Measurements from ENCODE around the gene GPATCH2.

The GPATCH2 gene

DNA sequence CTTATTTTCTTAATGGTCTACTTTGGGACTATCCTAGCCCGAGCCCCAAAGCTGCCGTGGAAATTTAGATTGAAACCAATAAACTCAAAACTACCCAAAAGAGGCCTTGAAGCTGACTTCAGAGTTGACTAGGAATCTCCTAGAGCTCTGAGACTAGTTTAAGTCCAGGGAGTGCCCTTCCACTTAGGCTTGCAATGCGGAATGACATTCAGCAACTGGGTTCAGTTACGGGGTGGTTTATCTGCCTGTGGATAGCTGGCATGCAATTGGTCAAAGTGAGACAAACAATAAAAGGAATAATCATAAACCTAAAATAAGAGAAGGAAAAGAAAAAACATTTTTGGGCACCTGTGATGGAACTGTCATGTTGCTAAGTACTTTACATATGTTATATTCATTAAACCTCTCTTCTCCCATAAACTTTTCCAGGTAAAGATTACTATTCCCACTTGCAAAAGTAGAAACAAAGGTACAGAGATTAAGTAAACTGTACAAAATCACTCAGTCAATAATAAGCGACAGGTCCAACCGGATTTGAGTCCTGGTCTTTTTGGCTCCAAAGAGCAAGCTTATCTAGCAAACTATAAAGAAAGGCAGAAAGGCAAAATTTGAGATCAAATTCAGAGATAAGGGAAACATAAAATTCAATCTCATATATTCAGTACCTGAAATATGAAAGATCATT is 56.5 kb downstream of the GPATCH2 start:
- no peak for DNase-seq (ENCODE audit: low read depth in 1 of 2, low spot score in 1 of 2)
- TF ChIP-seq POLR2AphosphoS5 (IDR thresholded peaks at IDR 0.05; ENCODE audit: low read depth) (no peak), SPI1 (IDR thresholded peaks at IDR 0.05; ENCODE audit: borderline replicate concordance, low read depth) (no peak), REST (IDR thresholded peaks at IDR 0.05; ENCODE audit: insufficient replicate concordance, low read depth) (no peak), GABPA (IDR thresholded peaks at IDR 0.05; ENCODE audit: low read depth) (no peak)
- TF ChIP-seq, protein P1, sequence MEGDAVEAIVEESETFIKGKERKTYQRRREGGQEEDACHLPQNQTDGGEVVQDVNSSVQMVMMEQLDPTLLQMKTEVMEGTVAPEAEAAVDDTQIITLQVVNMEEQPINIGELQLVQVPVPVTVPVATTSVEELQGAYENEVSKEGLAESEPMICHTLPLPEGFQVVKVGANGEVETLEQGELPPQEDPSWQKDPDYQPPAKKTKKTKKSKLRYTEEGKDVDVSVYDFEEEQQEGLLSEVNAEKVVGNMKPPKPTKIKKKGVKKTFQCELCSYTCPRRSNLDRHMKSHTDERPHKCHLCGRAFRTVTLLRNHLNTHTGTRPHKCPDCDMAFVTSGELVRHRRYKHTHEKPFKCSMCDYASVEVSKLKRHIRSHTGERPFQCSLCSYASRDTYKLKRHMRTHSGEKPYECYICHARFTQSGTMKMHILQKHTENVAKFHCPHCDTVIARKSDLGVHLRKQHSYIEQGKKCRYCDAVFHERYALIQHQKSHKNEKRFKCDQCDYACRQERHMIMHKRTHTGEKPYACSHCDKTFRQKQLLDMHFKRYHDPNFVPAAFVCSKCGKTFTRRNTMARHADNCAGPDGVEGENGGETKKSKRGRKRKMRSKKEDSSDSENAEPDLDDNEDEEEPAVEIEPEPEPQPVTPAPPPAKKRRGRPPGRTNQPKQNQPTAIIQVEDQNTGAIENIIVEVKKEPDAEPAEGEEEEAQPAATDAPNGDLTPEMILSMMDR (IDR thresholded peaks at IDR 0.05; ENCODE audit: insufficient read depth, low read length): no peak
- Histone ChIP-seq H3K4me3 (replicated peaks; ENCODE audit: insufficient read depth, low read length) (no peak overlapping the region), H3K27me3 (ENCODE audit: insufficient read depth, poor library complexity, severe bottlenecking) (no peaks in the 10 kb centered on the region), H3K27ac (replicated peaks) (no peak overlapping the region)

DNA sequence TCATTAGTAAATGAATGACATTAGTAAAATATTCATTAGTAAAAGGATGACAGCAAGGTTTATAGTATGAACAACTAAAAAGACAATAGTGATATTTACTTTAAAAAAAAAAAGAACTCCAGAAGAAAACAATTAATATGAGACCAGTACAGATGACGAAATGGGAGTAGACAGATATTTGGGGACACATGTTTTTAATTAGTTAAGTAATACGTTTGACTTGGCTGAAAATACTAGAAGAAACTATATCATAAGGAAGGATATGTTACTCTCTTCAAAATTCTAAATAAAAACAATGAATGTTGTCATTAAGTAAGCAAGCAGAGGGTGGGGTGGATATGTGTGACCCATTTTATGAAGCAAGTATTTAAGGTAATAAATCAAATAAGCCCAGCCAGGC is 61.9 kb downstream of the GPATCH2 start:
- no peak for DNase-seq (ENCODE audit: low read depth in 1 of 2, low spot score in 1 of 2)
- no peak overlapping the region for H3K27ac ChIP-seq (replicated peaks)
- no peak overlapping the region for H3K4me3 ChIP-seq (replicated peaks; ENCODE audit: insufficient read depth, low read length)
- H3K27me3 ChIP-seq (ENCODE audit: insufficient read depth, poor library complexity, severe bottlenecking): no peaks in the 10 kb centered on the region
- TF ChIP-seq REST (IDR thresholded peaks at IDR 0.05; ENCODE audit: insufficient replicate concordance, low read depth): no peak
- TF ChIP-seq SPI1 (IDR thresholded peaks at IDR 0.05; ENCODE audit: borderline replicate concordance, low read depth): no peak
- no peak for TF ChIP-seq POLR2AphosphoS5 (IDR thresholded peaks at IDR 0.05; ENCODE audit: low read depth)
- TF ChIP-seq GABPA (IDR thresholded peaks at IDR 0.05; ENCODE audit: low read depth): no peak
- TF ChIP-seq, protein P1 (IDR thresholded peaks at IDR 0.05; ENCODE audit: insufficient read depth, low read length): no peak

- Histone ChIP-seq H3K27me3 (ENCODE audit: insufficient read depth, poor library complexity, severe bottlenecking) (no peaks in the 10 kb centered on the region), H3K27ac (replicated peaks) (no peak overlapping the region), H3K4me3 (replicated peaks; ENCODE audit: insufficient read depth, low read length) (no peak overlapping the region)
- TF ChIP-seq POLR2AphosphoS5 (IDR thresholded peaks at IDR 0.05; ENCODE audit: low read depth) (no peak), SPI1 (IDR thresholded peaks at IDR 0.05; ENCODE audit: borderline replicate concordance, low read depth) (no peak)
- no peak for DNase-seq (ENCODE audit: low read depth in 1 of 2, low spot score in 1 of 2)
Observed at GRCh38 chr1:217568200-217568599, 62.7 kb downstream of the GPATCH2 start.

DNA sequence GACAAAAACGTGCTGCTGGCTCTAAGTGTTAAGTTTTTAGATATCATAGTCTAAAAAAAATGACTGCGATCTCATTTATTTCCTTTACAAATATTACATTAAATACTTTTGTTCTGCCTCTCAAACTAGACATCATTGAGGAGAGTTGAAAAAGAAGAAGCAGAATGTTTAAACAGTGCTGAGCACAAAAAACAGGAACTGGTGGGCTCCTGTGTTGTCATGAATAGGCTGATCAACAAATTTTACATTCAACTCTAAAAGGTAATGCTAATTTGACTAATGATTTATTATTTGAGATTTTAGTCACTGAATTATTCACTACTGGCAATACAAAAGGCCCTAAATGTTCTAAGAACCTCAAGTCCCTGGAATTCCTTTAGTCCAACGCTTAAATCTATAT is 66.1 kb downstream of the GPATCH2 start:
- TF ChIP-seq, protein P1 (IDR thresholded peaks at IDR 0.05; ENCODE audit: insufficient read depth, low read length): no peak
- peak; percentile 94 for TF ChIP-seq SPI1 (IDR thresholded peaks at IDR 0.05; ENCODE audit: borderline replicate concordance, low read depth)
- TF ChIP-seq REST (IDR thresholded peaks at IDR 0.05; ENCODE audit: insufficient replicate concordance, low read depth): no peak
- TF ChIP-seq GABPA (IDR thresholded peaks at IDR 0.05; ENCODE audit: low read depth): no peak
- TF ChIP-seq POLR2AphosphoS5 (IDR thresholded peaks at IDR 0.05; ENCODE audit: low read depth): no peak
- Histone ChIP-seq H3K27me3 (ENCODE audit: insufficient read depth, poor library complexity, severe bottlenecking) (no peaks in the 10 kb centered on the region), H3K4me3 (replicated peaks; ENCODE audit: insufficient read depth, low read length) (no peak overlapping the region), H3K27ac (replicated peaks) (no peak overlapping the region)
- peak in 1 of 2 experiments; percentile 13 for DNase-seq (ENCODE audit: low read depth in 1 of 2, low spot score in 1 of 2)
